KBM-7 (cell line): ENCODE results near the gene DLG3.

Experiments
- DNase-seq: peaks from one replicate; pipeline ENCODE4 v3.0.0-alpha.2; 2015
- in situ Hi-C: fragments of 300-500 bp; cut with MboI; formaldehyde crosslinking; loops from 2 replicates; pipeline ENCODE4 v1.14.3; 2020; ENCODE audit warnings: low sequenced_read_pairs, low pct_unique_long_range_greater_than_20kb, mixed read lengths

The DLG3 gene

GRCh38 chrX:70434914-70435586, 9.6 kb upstream of the DLG3 start:
- in situ Hi-C loops = no loop called here
- no peak for DNase-seq

GRCh38 chrX:70436343-70436742, 8.3 kb upstream of the DLG3 start:
- DNase-seq = peak; percentile 42
- in situ Hi-C loops = no loop called here

- no peak for DNase-seq
- in situ Hi-C loops = no loop called here
Observed at GRCh38 chrX:70437011-70437410, 7.6 kb upstream of the DLG3 start.

GRCh38 chrX:70437921-70438665, 6.5 kb upstream of the DLG3 start:
- DNase-seq = no peak

GRCh38 chrX:70439016-70439415, 5.6 kb upstream of the DLG3 start:
- peak; percentile 57 for DNase-seq
- in situ Hi-C loops = no loop called here

More at GRCh38 chrX:70437921-70438665, 6.5 kb upstream of the DLG3 start:
- in situ Hi-C loops = no loop called here

GRCh38 chrX:70442224-70442623, 2.4 kb upstream of the DLG3 start:
- in situ Hi-C loops = no loop called here
- DNase-seq = no peak

- in situ Hi-C loops = no loop called here
- no peak for DNase-seq
Observed at GRCh38 chrX:70444946-70445656, 466 bp downstream of the DLG3 start.

- in situ Hi-C loops = no loop called here
- DNase-seq = no peak
Observed at GRCh38 chrX:70445951-70446350, 1.3 kb downstream of the DLG3 start.

GRCh38 chrX:70446380-70447350, 2.0 kb downstream of the DLG3 start:
- in situ Hi-C loops = no loop called here
- no peak for DNase-seq

GRCh38 chrX:70449457-70449966, 4.9 kb downstream of the DLG3 start:
- DNase-seq = no peak
- in situ Hi-C loops = no loop called here

GRCh38 chrX:70452143-70452733, 7.6 kb downstream of the DLG3 start:
- in situ Hi-C loops = loop anchor here (10.0 kb wide), 1 partner anchor 103 kb away; no protein-coding TSS in a partner anchor
- peak; percentile 74 for DNase-seq

GRCh38 chrX:70453024-70453618, 8.5 kb downstream of the DLG3 start:
- in situ Hi-C loops = loop anchor here (10.0 kb wide), 1 partner anchor 102 kb away; no protein-coding TSS in a partner anchor
- no peak for DNase-seq

GRCh38 chrX:70454441-70455365, 10.1 kb downstream of the DLG3 start:
- in situ Hi-C loops = loop anchor here (10.0 kb wide), 1 partner anchor 100 kb away; no protein-coding TSS in a partner anchor
- peak; percentile 95 for DNase-seq

- no peak for DNase-seq
- in situ Hi-C loops = loop anchor here (10.0 kb wide), 1 partner anchor 99 kb away; no protein-coding TSS in a partner anchor
Observed at GRCh38 chrX:70455366-70456202, 10.9 kb downstream of the DLG3 start.

- in situ Hi-C loops = loop anchor here (10.0 kb wide), 1 partner anchor 99 kb away; no protein-coding TSS in a partner anchor
- DNase-seq = no peak
Observed at GRCh38 chrX:70456256-70456655, 11.6 kb downstream of the DLG3 start.

GRCh38 chrX:70461026-70461425, 16.4 kb downstream of the DLG3 start:
- no peak for DNase-seq
- in situ Hi-C loops = no loop called here
